ENCODE data around the gene S100PBP. TPM values are rescaled to one million over a fixed set of nuclear protein-coding genes. Genes with fewer than 3 reads are reported as not detected.

S100PBP gene
- total and polyA plus RNA-seq, 2 of the 4 experiments (the other 2 are of a cell fraction) = 13.9 to 20.3 TPM

- Histone ChIP-seq H4K5ac (ENCODE audit: low read depth, low read length) (no peak overlapping the region), H2BK5ac (ENCODE audit: low read depth, low read length, poor library complexity, severe bottlenecking) (no peak overlapping the region), H3K36me3 (ENCODE audit: control insufficient read depth, insufficient read depth, low read length) (peaks cover 18% of the 10 kb centered on the region), H4K8ac (ENCODE audit: low read depth in 2 of 2, low read length in 2 of 2) (no peak overlapping the region), H3K79me1 (ENCODE audit: low read depth in 1 of 2, low read length in 2 of 2) (no peaks in the 10 kb centered on the region; a peak in 1 of 4 replicates), H3K14ac (replicated peaks; ENCODE audit: low read depth, low read length) (no peak overlapping the region), H3K9me1 (ENCODE audit: insufficient read depth, low read length) (peaks cover 11% of the 10 kb centered on the region; the same call in 1 of the 2 replicates), H2BK15ac (ENCODE audit: low read depth, low read length) (no peak overlapping the region), H3K9me3 (ENCODE audit: control insufficient read depth, insufficient read depth, low read length) (no peaks in the 10 kb centered on the region), H2BK120ac (ENCODE audit: low read depth, low read length) (no peak overlapping the region), H3K27me3 (ENCODE audit: control insufficient read depth, insufficient read depth, low read length) (no peaks in the 10 kb centered on the region), H4K20me1 (ENCODE audit: insufficient read depth, low read length) (no peaks in the 10 kb centered on the region), H3K9ac (ENCODE audit: low read depth, low read length) (no peak overlapping the region), H3K4me2 (ENCODE audit: low read depth, low read length) (no peak overlapping the region), H2AK5ac (ENCODE audit: low read depth, low read length) (no peak overlapping the region), H3K4me3 (ENCODE audit: insufficient read depth, low read depth, low read length) (no peak overlapping the region), H3K27ac (ENCODE audit: insufficient read depth, low read length) (no peak overlapping the region), H2AK9ac (replicated peaks; ENCODE audit: low read depth, low read length, poor library complexity) (no peak overlapping the region), H2BK20ac (ENCODE audit: low read depth, low read length) (no peak overlapping the region), H3K18ac (ENCODE audit: low read depth, low read length) (no peak overlapping the region), H4K91ac (ENCODE audit: insufficient read depth, low read depth, low read length) (no peak overlapping the region), H3K23ac (ENCODE audit: low read depth, low read length) (no peak overlapping the region), H3K4ac (ENCODE audit: low read depth, low read length) (no peak overlapping the region), H3K4me1 (ENCODE audit: control insufficient read depth, insufficient read depth, low read length) (peaks cover 7% of the 10 kb centered on the region), H3K56ac (ENCODE audit: extremely low read depth, insufficient read depth, low read length) (no peak overlapping the region), H2AFZ (replicated peaks; ENCODE audit: low read length, poor library complexity) (no peak overlapping the region)
- BruUV-seq (replicated peaks) = no TSS peak
- CTCF ChIA-PET = interaction anchor here (0.8 to 1.5 kb wide), 2 partner anchors 13 to 25 kb away, joined by 3 read pairs; no protein-coding TSS in a partner anchor
- POLR2A ChIA-PET (ENCODE audit: unreplicated experiment) = no interaction called here
- intact Hi-C loops (cut with micrococcal nuclease) = no loop called here
- DNase-seq = peak; percentile 19
- 90% methylated on average over 2 of the region's 3 CpGs; no CpG with 5 or more reads in 1 of the 2 experiments for WGBS, 2 experiments (ENCODE audit: extremely low coverage in 2 of 2, insufficient read length in 1 of 2)
- TF ChIP-seq BHLHE40 (IDR thresholded peaks at IDR 0.05; ENCODE audit: low read depth, low read length) = no peak
- no peak for TF ChIP-seq RCOR1 (IDR thresholded peaks at IDR 0.05; ENCODE audit: insufficient replicate concordance, low read length)
- TF ChIP-seq RFX5 (IDR thresholded peaks at IDR 0.05; ENCODE audit: low read depth, low read length) = no peak
- TF ChIP-seq POLR2A (IDR thresholded peaks at IDR 0.05; ENCODE audit: low read depth, low read length) = no peak
- TF ChIP-seq RAD21 (IDR thresholded peaks at IDR 0.05; ENCODE audit: low read length) = no peak
- TF ChIP-seq SMC3 (IDR thresholded peaks at IDR 0.05; ENCODE audit: low read depth, low read length) = no peak
- no peak for TF ChIP-seq MAZ (IDR thresholded peaks at IDR 0.05; ENCODE audit: borderline replicate concordance, low read depth, low read length)
- no peak for TF ChIP-seq CHD1 (IDR thresholded peaks at IDR 0.05; ENCODE audit: low read depth, low read length)
- dilution Hi-C loops (cut with HindIII; ENCODE audit: low sequenced_read_pairs, unreplicated experiment) = no loop called here
- in situ Hi-C loops (cut with MboI; ENCODE audit: low sequenced_read_pairs) = no loop called here
- ATAC-seq (ENCODE audit: low read depth) = peak; percentile 76
Observed at GRCh38 chr1:32861904-32862695, 44.6 kb downstream of the S100PBP start.
